Left renal cortex interstitium (tissue), 4 donors: ENCODE results near the gene MAP3K3. TPM values are rescaled to one million over a fixed set of nuclear protein-coding genes. Genes with fewer than 3 reads are reported as not detected.

Experiments
- DNase-seq, 4 donors: peaks; one replicate each; pipeline ENCODE4 v3.0.0-alpha.2; 2013; ENCODE audit warnings: low read depth in 4 of 4, low spot score in 2 of 4, missing footprints in 1 of 4
- polyA plus RNA-seq, 4 donors: library from polyadenylated mRNA; unstranded; fragments of 120-200 nt; gene quantifications; one replicate each; pipeline ENCODE4 v1.2.1, GENCODE V29; 2013; ENCODE audit not compliant: insufficient read length in 4 of 4

Gene MAP3K3
- polyA plus RNA-seq, 4 donors = 27.5 to 34.9 (median 31.3) TPM

DNA sequence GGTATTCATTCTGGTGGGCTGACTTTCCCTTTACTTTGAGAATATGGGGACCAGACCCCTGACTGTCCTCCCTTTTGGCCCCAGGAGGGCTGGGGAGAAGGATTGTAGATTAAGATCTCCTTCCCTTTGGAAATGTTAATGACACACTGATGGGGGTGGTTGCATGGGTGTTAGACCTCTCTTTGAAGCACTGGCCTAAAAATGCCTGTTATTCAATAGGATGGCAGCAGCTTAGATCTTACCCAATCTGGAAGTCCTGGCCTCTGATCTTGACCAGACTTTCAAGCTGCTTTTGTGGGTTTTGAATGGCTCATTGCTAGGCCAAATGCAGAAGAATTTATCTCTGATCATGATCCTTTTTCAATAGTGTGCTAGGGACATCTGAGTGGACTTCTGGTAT, 25.7 kb downstream of the MAP3K3 start:
- no peak for DNase-seq

DNA sequence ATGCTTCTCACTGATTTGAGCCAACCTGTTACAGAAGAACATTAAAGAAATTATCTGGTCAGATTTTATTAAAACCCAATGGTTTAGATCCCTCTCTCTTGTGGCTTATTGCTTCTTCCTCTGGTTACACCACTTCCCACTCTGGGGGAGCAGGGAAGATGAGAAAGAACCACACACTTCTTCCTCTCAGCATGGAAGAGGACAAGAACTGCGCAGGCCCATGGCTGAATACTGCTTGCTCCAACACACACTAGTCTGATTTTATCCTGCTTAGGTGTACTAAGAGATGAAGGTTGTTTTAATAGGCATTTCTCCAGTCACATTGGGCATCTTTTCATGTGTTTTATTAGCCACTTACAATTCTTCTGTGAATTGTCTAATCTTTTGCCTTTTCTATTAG, 27.6 kb downstream of the MAP3K3 start:
- no peak for DNase-seq

DNA sequence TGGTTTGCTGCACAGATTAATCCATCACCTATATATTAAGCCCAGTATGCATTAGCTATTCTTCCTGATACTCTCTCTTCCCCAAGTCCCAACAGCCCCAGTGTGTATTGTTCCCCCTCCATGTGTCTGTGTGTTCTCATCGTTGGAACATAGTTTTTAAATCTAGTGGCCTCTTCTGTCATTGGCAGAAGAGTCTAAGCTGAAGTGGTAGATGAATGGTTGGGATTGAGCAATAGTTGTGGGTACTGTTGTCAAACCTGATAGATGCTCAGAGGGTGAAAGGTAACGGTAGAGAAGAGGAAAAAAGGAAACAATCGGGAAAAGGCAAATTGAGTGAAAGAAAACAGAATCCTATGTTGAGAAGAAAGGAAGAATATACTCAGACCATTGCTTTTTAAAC, 29.9 kb downstream of the MAP3K3 start:
- DNase-seq = no peak

- no peak for DNase-seq
Observed at GRCh38 chr17:63653050-63653449, 30.8 kb downstream of the MAP3K3 start.

GRCh38 chr17:63657786-63658185, 35.6 kb downstream of the MAP3K3 start:
- no peak for DNase-seq

DNA sequence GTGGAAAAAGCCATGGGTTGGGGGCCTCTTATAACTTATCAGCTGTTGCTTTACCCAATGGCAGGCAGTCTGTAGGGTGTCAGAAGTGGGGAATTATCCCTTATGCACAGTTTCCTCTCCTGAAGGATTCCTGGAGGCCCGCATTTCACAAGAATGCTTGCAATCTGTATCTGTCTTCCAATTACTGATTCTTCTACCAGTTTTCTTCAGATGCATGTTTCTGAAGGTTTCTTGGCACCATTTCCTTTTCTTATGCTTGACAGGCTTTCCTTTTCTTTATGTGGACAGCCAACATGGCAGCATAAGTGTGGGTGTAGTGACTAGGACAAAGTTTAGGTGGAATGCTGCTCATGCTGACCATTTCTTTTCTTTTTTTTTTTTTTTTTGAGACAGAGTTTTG, 36.1 kb downstream of the MAP3K3 start:
- DNase-seq = no peak

GRCh38 chr17:63659850-63660249, 37.6 kb downstream of the MAP3K3 start:
- no peak for DNase-seq

- no peak for DNase-seq
Observed at GRCh38 chr17:63665527-63666214, 43.5 kb downstream of the MAP3K3 start.

DNA sequence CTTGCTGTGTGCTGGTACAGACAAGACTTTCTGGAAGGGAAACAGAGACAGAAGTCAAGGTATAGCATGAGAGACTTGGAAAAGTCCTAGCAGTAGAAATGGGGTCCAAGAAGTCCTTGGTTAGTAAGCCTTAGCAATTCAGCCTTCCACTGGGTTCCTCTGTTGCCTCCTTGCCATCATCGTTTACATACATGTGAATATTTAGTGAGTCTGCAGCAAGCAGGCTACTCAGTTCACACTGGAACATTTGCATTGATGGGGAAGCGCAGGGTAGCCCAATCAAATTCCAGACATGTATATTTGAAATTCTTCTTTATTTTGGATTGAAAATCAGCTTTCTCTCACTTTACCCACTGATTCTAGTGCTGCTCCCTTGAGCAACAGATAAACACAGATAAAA, 50.6 kb downstream of the MAP3K3 start:
- no peak for DNase-seq

GRCh38 chr17:63675231-63675606, 53.0 kb downstream of the MAP3K3 start:
- DNase-seq = no peak

DNA sequence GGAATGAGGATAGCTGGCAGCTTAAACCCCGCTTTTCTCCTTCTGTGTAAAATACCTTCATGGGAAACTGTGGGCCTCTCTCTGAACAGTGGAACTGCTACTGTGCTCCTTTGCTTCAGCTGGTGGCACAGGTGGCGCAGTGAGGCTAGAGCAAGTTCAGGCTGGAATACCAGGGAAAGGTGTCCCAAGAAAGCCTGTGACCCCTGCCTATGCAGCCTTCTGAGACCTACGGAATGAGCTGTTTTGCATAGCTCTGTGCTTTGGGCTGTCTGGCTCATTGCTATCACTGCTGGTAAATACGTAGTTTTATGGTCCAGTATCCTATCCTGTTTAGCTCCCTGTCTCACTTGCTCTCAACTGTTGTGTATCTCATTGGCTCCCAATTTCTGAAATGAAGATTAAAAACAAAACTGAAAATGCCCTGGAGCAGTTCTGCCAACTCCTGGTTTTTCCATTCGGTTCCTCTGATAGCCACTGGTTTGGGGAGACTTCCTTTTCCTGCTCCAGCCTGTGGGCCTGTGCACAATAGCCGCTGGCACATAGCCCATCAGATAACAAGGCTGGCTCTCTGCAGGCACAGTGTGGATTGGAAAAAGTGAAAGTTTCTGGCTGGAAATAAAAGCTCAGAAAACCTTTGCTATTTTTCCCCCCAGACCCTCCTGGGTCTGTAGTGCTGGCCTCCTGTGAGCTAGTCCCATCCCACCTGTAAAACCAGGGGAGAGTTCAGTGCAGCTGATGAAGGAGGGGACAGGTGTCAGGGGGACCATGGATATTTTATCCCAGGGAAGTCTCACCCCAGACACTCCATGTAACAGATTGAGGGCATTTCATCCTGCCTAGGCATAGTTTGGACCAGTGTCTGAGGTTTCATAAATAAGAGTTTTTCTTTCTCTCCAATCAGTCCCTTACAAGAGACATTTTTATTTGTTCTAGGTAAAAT, 53.7 kb downstream of the MAP3K3 start:
- DNase-seq = peak in 1 of 4 donors; percentile 37

GRCh38 chr17:63676584-63676983, 54.4 kb downstream of the MAP3K3 start:
- DNase-seq = no peak

- DNase-seq = no peak
Observed at GRCh38 chr17:63679214-63679613, 57.0 kb downstream of the MAP3K3 start.

- DNase-seq = no peak
Observed at GRCh38 chr17:63680700-63681099, 58.5 kb downstream of the MAP3K3 start.

- no peak for DNase-seq
Observed at GRCh38 chr17:63681530-63681929, 59.3 kb downstream of the MAP3K3 start.

GRCh38 chr17:63682441-63682840, 60.2 kb downstream of the MAP3K3 start:
- DNase-seq = no peak

DNA sequence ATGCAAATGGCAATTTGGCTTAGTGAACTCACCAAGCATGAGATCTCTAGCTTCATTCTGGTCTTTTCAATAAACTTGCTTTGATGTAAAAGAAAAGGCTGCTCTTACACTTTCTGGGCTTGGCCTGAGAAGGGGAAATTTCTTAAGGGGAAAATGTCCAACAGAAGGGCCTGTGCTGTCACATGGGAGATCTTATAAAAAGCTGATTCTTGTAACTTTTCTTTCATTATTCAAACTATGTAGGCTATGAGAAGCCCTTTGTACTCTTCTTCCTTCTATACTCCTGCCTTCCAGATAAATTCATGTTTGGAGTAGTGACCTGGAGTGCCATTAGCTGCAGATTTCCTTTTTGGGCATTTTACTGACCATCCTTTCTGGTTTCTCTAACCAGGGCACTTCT, 60.8 kb downstream of the MAP3K3 start:
- no peak for DNase-seq

- DNase-seq = no peak
Observed at GRCh38 chr17:63685041-63685440, 62.8 kb downstream of the MAP3K3 start.

DNA sequence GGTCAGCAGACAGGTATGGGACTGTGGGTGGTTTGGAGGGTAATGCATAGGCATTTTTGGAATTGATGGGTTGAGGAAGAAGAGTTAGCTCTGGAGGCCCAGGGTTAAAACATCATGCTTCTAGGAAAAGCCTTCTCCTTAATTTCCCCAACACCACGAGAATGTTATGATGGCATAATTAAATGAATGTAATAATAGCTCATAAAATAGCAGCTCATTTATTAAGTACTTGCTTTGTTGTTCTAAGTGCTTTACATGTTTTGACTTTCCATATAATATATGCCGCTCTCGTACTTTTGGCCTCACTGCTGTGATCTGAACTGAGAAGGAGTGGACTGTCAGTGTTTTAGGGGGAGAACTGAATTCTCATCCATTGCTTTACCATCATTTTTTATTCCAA, 63.4 kb downstream of the MAP3K3 start:
- DNase-seq = no peak

- DNase-seq = no peak
Observed at GRCh38 chr17:63686138-63686685, 64.0 kb downstream of the MAP3K3 start.

- DNase-seq = no peak
Observed at GRCh38 chr17:63688396-63689020, 66.3 kb downstream of the MAP3K3 start.
